ENCODE data around the gene KRTAP5-9. TPM values are rescaled to one million over a fixed set of nuclear protein-coding genes. Genes with fewer than 3 reads are reported as not detected.
"Not testable (repeated sequence)": the region's sequence is repeated elsewhere in the genome, so short reads cannot be mapped to it uniquely, and the experiment has no call there.

Gene KRTAP5-9
- total RNA-seq, 4 donors from 2014 or later: 0.55 to 1.4 (median 0.91) TPM; not detected in 1

DNA sequence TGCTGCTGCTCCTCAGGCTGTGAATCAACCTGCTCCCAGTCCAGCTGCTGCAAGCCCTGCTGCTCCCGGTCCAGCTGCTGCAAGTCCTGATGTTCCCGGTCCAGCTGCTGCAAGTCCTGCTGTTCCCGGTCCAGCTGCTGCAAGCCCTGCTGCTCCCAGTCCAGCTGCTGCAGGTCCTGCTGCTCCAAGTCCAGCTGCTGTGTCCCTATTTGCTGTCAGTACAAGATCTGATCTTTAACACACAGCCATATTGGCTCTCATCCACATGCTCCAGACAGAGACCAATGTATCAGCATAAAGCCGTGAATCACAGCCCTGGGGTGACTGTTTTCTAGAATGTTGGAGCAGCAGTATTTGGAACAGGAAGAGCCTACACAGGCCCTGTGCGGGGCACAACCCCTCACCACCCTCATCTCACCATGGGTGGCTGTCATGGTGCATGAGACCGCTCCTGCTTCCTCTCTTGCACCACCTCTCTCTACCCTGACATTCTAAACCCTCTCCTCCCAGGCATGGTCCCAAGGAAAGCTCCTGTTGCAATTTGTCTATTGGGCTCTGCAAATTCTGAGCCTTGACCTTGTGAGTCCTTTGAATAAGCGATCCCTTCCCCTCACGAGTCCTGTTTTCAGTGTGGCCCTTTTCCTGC, 20.6 kb downstream of the KRTAP5-9 start:
- Histone ChIP-seq H3K27ac (no peak overlapping the region), H3K9me3 (no peaks in the 10 kb centered on the region), H3K36me3 (no peaks in the 10 kb centered on the region), H3K4me1 (peaks cover 11% of the 10 kb centered on the region), H3K27me3 (peaks cover 10% of the 10 kb centered on the region), H3K4me3 (no peak overlapping the region)
- WGBS: 60% methylated on average over 4 of the region's 8 CpGs
- no peak for DNase-seq (ENCODE audit: low spot score in 2 of 2)
- TF ChIP-seq EP300 (IDR thresholded peaks at IDR 0.05): no peak
- no peak for TF ChIP-seq POLR2A (IDR thresholded peaks at IDR 0.05)
- TF ChIP-seq POLR2AphosphoS5 (IDR thresholded peaks at IDR 0.05): no peak
- TF ChIP-seq, protein P1, sequence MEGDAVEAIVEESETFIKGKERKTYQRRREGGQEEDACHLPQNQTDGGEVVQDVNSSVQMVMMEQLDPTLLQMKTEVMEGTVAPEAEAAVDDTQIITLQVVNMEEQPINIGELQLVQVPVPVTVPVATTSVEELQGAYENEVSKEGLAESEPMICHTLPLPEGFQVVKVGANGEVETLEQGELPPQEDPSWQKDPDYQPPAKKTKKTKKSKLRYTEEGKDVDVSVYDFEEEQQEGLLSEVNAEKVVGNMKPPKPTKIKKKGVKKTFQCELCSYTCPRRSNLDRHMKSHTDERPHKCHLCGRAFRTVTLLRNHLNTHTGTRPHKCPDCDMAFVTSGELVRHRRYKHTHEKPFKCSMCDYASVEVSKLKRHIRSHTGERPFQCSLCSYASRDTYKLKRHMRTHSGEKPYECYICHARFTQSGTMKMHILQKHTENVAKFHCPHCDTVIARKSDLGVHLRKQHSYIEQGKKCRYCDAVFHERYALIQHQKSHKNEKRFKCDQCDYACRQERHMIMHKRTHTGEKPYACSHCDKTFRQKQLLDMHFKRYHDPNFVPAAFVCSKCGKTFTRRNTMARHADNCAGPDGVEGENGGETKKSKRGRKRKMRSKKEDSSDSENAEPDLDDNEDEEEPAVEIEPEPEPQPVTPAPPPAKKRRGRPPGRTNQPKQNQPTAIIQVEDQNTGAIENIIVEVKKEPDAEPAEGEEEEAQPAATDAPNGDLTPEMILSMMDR (IDR thresholded peaks at IDR 0.05): no peak

DNA sequence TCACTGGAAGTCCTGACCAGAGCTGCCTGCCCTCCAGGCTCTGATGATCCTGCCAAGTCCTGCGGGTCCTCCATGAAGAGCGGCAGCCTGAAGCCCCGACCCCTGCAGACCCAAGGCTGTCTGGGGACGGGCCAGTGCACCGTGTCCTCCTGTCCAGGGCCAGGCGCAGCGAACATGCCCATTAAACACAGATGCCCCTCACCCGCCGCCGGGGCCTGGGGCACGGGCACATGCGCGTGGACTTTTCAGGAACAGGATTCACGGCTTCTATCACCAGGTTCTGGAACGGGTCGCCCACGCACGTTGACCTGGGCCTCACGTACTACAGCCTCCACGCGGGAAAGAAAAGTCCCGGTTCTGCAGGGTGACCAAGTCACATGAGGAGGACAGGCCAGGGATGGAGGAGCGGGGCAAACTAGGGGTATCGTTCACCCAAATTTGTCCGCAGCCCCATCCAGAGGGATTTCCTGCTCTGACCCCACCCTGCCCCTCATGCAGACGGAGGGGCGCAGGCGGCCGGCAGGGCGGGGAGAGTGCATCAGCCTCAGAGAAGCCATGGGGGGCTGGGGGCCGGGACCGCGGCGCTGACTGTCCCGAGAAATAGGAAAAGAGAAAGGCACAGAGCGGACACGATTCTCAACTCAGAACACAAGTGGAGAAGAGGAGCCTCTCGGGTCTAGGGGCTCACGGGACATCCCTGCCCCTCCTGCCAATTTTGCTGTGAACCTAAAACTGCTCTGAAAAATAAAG, 23.1 kb downstream of the KRTAP5-9 start:
- H3K36me3 ChIP-seq; H3K4me3 ChIP-seq; H3K27me3 ChIP-seq; H3K9me3 ChIP-seq; DNase-seq (ENCODE audit: low spot score in 2 of 2); H3K4me1 ChIP-seq; H3K27ac ChIP-seq: not testable (repeated sequence)
- 84% methylated on average over 27 of the region's 39 CpGs for WGBS

DNA sequence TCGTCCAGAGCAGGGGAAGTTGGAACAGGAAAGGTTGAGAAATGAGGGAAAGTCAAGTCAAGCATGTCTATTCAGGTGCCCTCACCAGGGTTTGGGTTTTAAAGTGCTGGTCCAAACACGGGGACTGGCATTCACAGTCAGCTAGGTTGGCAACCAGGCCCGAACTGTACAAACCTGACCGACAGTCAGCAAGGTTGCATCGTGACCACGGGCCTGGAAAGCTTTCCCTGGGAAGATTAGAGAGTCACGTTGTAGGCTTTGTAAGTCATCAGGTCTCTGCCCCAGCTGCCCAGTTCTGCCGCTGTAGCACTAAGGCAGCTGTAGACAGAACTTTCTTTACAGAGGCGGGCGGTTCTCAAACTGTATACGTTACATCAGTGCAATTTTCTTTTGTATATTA, 24.6 kb downstream of the KRTAP5-9 start:
- Histone ChIP-seq H3K36me3 (no peaks in the 10 kb centered on the region), H3K27me3 (peaks cover 6% of the 10 kb centered on the region), H3K4me3 (no peak overlapping the region), H3K27ac (no peak overlapping the region), H3K4me1 (peaks cover 5% of the 10 kb centered on the region), H3K9me3 (no peaks in the 10 kb centered on the region)
- no peak for DNase-seq (ENCODE audit: low spot score in 2 of 2)
- 77% methylated on average over 10 of the region's 11 CpGs for WGBS
- TF ChIP-seq, protein P1 (IDR thresholded peaks at IDR 0.05): no peak
- TF ChIP-seq EP300 (IDR thresholded peaks at IDR 0.05) (no peak), POLR2AphosphoS5 (IDR thresholded peaks at IDR 0.05) (no peak), POLR2A (IDR thresholded peaks at IDR 0.05) (no peak)

DNA sequence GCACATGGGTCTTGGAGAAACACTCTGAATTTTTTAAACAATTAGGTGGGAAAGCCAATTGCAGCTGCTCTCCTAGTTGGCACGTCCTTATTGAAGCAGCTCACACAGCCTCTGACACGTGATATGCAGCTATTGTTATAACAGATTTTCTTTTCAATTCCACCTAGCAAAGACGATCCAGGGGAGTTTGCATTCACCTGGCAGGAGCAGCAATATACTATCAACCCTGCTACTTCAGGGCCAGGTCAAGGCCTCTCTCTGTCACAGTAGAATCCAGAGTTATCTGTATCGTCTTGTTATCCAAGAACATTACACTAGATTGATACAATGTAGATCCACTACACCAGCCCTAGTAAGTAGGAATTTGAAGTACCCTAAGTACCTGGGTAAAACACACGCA, 26.2 kb downstream of the KRTAP5-9 start:
- no peaks in the 10 kb centered on the region for H3K4me1 ChIP-seq
- no peak overlapping the region for H3K27ac ChIP-seq
- no peak overlapping the region for H3K4me3 ChIP-seq
- peaks cover 12% of the 10 kb centered on the region for H3K27me3 ChIP-seq
- DNase-seq (ENCODE audit: low spot score in 2 of 2): no peak
- TF ChIP-seq EP300 (IDR thresholded peaks at IDR 0.05) (no peak), POLR2AphosphoS5 (IDR thresholded peaks at IDR 0.05) (no peak), POLR2A (IDR thresholded peaks at IDR 0.05) (no peak)
- TF ChIP-seq, protein P1 (IDR thresholded peaks at IDR 0.05): no peak
- H3K9me3 ChIP-seq: no peaks in the 10 kb centered on the region
- H3K36me3 ChIP-seq: no peaks in the 10 kb centered on the region
- WGBS: 89% methylated on average over 5 of the region's 5 CpGs

DNA sequence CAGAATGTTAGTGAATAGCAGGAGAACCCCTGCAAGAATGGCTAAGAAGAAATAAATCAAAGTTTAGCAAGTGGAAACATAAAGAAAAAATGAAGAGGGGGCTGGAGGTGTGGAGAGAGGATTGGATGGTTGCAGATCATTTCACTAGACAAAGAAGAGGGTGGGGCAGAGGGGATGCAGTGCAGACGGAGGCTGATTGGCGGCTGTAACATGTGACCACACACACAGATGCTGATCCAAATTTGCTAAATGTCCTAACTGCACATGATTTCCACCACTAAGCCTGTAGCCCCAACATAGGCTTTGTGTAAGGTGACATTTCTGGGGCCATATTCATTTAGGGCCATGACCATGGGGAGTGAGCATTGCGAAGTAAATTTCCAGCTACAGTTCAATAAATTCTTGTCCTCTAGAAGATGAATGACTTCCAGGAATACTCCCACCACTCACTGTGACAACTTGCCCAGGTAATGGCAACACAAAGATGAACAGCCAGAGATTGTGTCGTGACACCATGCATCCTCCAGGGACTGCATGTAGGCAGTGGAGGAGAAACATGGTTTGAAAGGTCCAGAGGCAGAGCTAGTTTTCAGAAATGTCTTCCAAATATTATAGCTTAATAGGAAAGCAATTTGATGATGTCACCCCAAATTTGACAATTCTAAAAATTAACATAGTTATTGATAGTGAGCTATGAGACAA, 27.7 kb downstream of the KRTAP5-9 start:
- DNase-seq (ENCODE audit: low spot score in 2 of 2): no peak
- no peaks in the 10 kb centered on the region for H3K9me3 ChIP-seq
- H3K36me3 ChIP-seq: no peaks in the 10 kb centered on the region
- TF ChIP-seq POLR2A (IDR thresholded peaks at IDR 0.05) (no peak), POLR2AphosphoS5 (IDR thresholded peaks at IDR 0.05) (no peak), EP300 (IDR thresholded peaks at IDR 0.05) (no peak)
- TF ChIP-seq, protein P1 (IDR thresholded peaks at IDR 0.05): no peak
- no peak overlapping the region for H3K27ac ChIP-seq
- peaks cover 6% of the 10 kb centered on the region for H3K4me1 ChIP-seq
- H3K4me3 ChIP-seq: no peak overlapping the region
- H3K27me3 ChIP-seq: peaks cover 12% of the 10 kb centered on the region
- 72% methylated on average over 4 of the region's 4 CpGs for WGBS

DNA sequence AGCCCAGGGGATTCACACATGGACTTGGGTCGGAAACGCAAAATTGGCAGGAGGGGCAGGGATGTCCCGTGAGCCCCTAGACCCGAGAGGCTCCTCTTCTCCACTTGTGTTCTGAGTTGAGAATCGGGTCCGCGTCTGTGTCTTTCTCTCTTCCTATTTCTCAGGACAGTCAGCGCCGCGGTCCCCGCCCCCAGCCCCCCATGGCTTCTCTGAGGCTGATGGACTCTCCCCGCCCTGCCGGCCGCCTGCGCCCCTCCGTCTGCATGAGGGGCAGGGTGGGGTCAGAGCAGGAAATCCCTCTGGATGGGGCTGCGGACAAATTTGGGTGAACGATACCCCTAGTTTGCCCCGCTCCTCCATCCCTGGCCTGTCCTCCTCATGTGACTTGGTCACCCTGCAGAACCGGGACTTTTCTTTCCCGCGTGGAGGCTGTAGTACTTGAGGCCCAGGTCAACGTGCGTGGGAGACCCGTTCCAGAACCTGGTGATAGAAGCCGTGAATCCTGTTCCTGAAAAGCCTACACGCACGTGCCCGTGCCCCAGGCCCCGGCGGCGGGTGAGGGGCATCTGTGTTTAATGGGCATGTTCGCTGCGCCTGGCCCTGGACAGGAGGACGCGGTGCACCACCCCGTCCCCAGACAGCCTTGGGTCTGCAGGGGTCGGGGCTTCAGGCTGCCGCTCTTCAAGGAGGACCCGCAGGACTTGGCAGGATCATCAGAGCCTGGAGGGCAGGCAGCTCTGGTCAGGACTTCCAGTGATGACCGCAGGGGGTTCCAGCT, 28.7 kb downstream of the KRTAP5-9 start:
- H3K27me3 ChIP-seq: peaks cover 13% of the 10 kb centered on the region
- H3K9me3 ChIP-seq; DNase-seq (ENCODE audit: low spot score in 2 of 2); H3K4me3 ChIP-seq; H3K27ac ChIP-seq; H3K4me1 ChIP-seq; H3K36me3 ChIP-seq: not testable (repeated sequence)
- WGBS: 88% methylated on average over 13 of the region's 41 CpGs
